Endothelial cell of umbilical vein (primary cell): ENCODE measurements around the gene RAP1GAP2. TPM values are rescaled to one million over a fixed set of nuclear protein-coding genes. Genes with fewer than 3 reads are reported as not detected.

Experiments used
- BruUV-seq: library from RNA; stranded (reverse); fragments of 400-500 nt; replicated peaks from 2 replicates; lab custom pipeline; 2021; lab: Mats Ljungman, UMichigan
- CTCF ChIA-PET: fragments of 300-600, 350-600 bp; sonication (Branson Sonifier 250); formaldehyde crosslinking; loops from one replicate; lab custom pipeline; 2021; ENCODE audit warnings: antibody characterized with exemption, inconsistent platforms; lab: Charles Lee
- POLR2A ChIA-PET: fragments of 300-600, 350-600 bp; sonication (Branson Sonifier 250); formaldehyde crosslinking; loops from one replicate; lab custom pipeline; 2021; ENCODE audit warnings: antibody characterized with exemption, inconsistent platforms; lab: Charles Lee
- DNase-seq: peaks from one replicate; pipeline ENCODE4 v3.0.0-alpha.2; 2011; ENCODE audit warnings: low read depth, low spot score
- FAIRE-seq: peaks from 2 replicates; lab custom pipeline; 2011; peaks lifted over from hg19 to GRCh38; lab: Jason Lieb, UNC
- H2AFZ ChIP-seq: 2 replicates; pipeline ENCODE4 v1.6.0; 2012; ENCODE audit warnings: low read depth, low read length, control low read depth, inconsistent platforms
- H3K27ac ChIP-seq: 2 replicates; pipeline ENCODE4 v1.5.1; 2011; ENCODE audit warnings: low read depth, mild to moderate bottlenecking, control low read depth, low read length, moderate library complexity; ENCODE audit not compliant: insufficient read depth
- H3K27me3 ChIP-seq, 2 experiments: 2 replicates each; pipeline versions ENCODE4 v1.6.0 to v1.6.1; 2011; ENCODE audit warnings: low read length in 2 of 2, mixed read lengths in 1 of 2; ENCODE audit not compliant: control insufficient read depth in 2 of 2, insufficient read depth in 2 of 2
- H3K36me3 ChIP-seq, 2 experiments: 2 replicates in 1 of 2; 3 replicates in 1 of 2; pipeline ENCODE4 v1.5.1; 2011; ENCODE audit warnings: low read length in 2 of 2, mild to moderate bottlenecking in 1 of 2, moderate library complexity in 1 of 2; ENCODE audit not compliant: control insufficient read depth in 2 of 2, insufficient read depth in 2 of 2; ENCODE audit errors: extremely low read depth in 1 of 2
- H3K4me1 ChIP-seq: 3 replicates; pipeline ENCODE4 v1.5.1; 2011; ENCODE audit warnings: mild to moderate bottlenecking, low read length; ENCODE audit not compliant: control insufficient read depth, insufficient read depth; ENCODE audit errors: extremely low read depth
- H3K4me2 ChIP-seq: 2 replicates; pipeline ENCODE4 v1.6.1; 2011; ENCODE audit warnings: low read length, control low read depth, mixed read lengths; ENCODE audit not compliant: insufficient read depth
- H3K4me3 ChIP-seq, 3 experiments: fragments of 200-600 bp in 1 of 3; sonication (generic), shearing (Covaris generic) in 1 of 3; replicated peaks in 1 of 3; 2 replicates each; pipeline ENCODE4 v1.5.1; 2011 to 2016; ENCODE audit warnings: control low read depth in 3 of 3, low read length in 3 of 3, mild to moderate bottlenecking in 2 of 3, inconsistent platforms in 1 of 3, low read depth in 1 of 3, moderate library complexity in 1 of 3; ENCODE audit not compliant: insufficient read depth in 1 of 3
- H3K79me2 ChIP-seq: 2 replicates; pipeline ENCODE4 v1.6.0; 2012; ENCODE audit warnings: low read length, inconsistent platforms; ENCODE audit not compliant: control insufficient read depth, insufficient read depth
- H3K9ac ChIP-seq: replicated peaks from 2 replicates; pipeline ENCODE3; 2011; ENCODE audit warnings: low read length, control low read depth; ENCODE audit not compliant: insufficient read depth; ENCODE audit errors: extremely low read depth
- H3K9me1 ChIP-seq: replicated peaks from 3 replicates; pipeline ENCODE4 v1.6.0; 2011; ENCODE audit warnings: mild to moderate bottlenecking, low read length; ENCODE audit not compliant: control insufficient read depth, insufficient read depth; ENCODE audit errors: extremely low read depth
- H3K9me3 ChIP-seq: replicated peaks from 2 replicates; pipeline ENCODE4 v1.5.1; 2012; ENCODE audit warnings: low read length, inconsistent platforms; ENCODE audit not compliant: control insufficient read depth, insufficient read depth
- H4K20me1 ChIP-seq: replicated peaks from 2 replicates; pipeline ENCODE3; 2011; ENCODE audit warnings: mild to moderate bottlenecking, low read length; ENCODE audit not compliant: control insufficient read depth, insufficient read depth; ENCODE audit errors: extremely low read depth
- CTCF ChIP-seq, 2 donors: IDR thresholded peaks; 1 replicate in 1 of 2; 2 replicates in 1 of 2; pipeline ENCODE4 v1.5.1; 2011; ENCODE audit warnings: low read length in 2 of 2, mild to moderate bottlenecking in 2 of 2, moderate library complexity in 2 of 2, control low read depth in 1 of 2, inconsistent platforms in 1 of 2, low read depth in 1 of 2; ENCODE audit not compliant: insufficient read depth in 1 of 2; ENCODE audit errors: extremely low read depth in 1 of 2
- EZH2 ChIP-seq: IDR thresholded peaks from 2 replicates; pipeline ENCODE4 v1.6.1; 2012; ENCODE audit warnings: borderline replicate concordance, low read depth, mild to moderate bottlenecking, moderate library complexity, low read length, inconsistent platforms; ENCODE audit not compliant: severe bottlenecking
- FOS ChIP-seq: IDR thresholded peaks from 2 replicates; pipeline ENCODE4 v1.6.1; 2011; ENCODE audit warnings: mild to moderate bottlenecking, low read length, moderate library complexity, borderline replicate concordance; ENCODE audit not compliant: insufficient read depth
- MYC ChIP-seq: IDR thresholded peaks from one replicate; pipeline ENCODE4 v1.6.1; 2011; ENCODE audit warnings: mild to moderate bottlenecking, low read depth, low read length
- dilution Hi-C: fragments of 300-500 bp; cut with MboI; formaldehyde crosslinking; loops from one replicate; pipeline ENCODE4 v1.15.0; 2019; ENCODE audit warnings: low sequenced_read_pairs; ENCODE audit not compliant: extremely low pct_ligation_motif_present
- intact Hi-C: fragments of 100-400 bp; cut with micrococcal nuclease; formaldehyde crosslinking; loops from one replicate; pipeline ENCODE4 v1.10.0; 2022
- polyA plus RNA-seq, 4 experiments: library from polyadenylated mRNA; depleted of rRNA in 3 of 4; stranded (reverse) in 3 of 4; unstranded in 1 of 4; fragments of >200 nt; gene quantifications; 2 replicates each; pipeline versions ENCODE4 v1.2.1 to v1.2.3, GENCODE V29; 2011 to 2012; ENCODE audit warnings: missing spikeins in 1 of 4
- total RNA-seq: library from RNA; stranded (reverse); gene quantifications from 2 replicates; pipeline ENCODE4 v1.2.3, GENCODE V29; 2021

RAP1GAP2 gene
- total and polyA plus RNA-seq, 2 donors (not counting 3 experiments of a cell fraction or from before 2014, with no cell fraction given), result 1.4 to 3.6 TPM

DNA sequence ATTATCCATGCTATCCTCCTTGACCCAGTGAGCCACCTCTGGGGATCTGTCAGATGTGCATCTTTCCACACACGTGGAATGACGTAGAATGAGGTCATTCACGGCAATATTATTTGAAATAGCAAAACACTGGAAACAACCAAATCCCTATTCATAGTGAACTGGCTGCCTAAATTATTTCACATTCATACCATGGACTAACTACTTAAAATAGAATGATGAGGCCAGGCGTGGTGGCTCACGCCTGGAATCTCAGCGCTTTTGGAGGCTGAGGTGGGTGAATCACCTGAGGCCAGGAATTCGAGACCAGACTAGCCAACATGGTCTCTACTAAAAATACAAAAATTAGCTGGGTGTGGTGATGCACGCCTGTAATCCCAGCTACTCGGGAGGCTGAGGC is 75.5 kb downstream of the RAP1GAP2 start:
- intact Hi-C loops (no loop called here), dilution Hi-C loops (no loop called here)
- no peak overlapping the region for H3K27ac ChIP-seq
- no peaks in the 10 kb centered on the region for H3K36me3 ChIP-seq
- POLR2A ChIA-PET, result interaction anchor here (0.7 kb wide), 1 partner anchor 435 kb away, joined by 5 read pairs; no protein-coding TSS in a partner anchor
- no peaks in the 10 kb centered on the region for H3K4me1 ChIP-seq
- H3K27me3 ChIP-seq, result peaks cover 0 to 4% of the 10 kb centered on the region in 2 experiments
- H2AFZ ChIP-seq, result no peak overlapping the region
- H3K4me3 ChIP-seq, result no peak overlapping the region
- H3K9me3 ChIP-seq, result no peaks in the 10 kb centered on the region
- no peak for FAIRE-seq
- BruUV-seq, result no TSS peak
- no peak for DNase-seq
- no peaks in the 10 kb centered on the region for H3K79me2 ChIP-seq
- no peak overlapping the region for H3K9ac ChIP-seq
- TF ChIP-seq MYC, result no peak
- TF ChIP-seq EZH2, result no peak
- TF ChIP-seq CTCF (IDR thresholded peaks at IDR 0.05; ENCODE audit: extremely low read depth in 1 of 2, insufficient read depth in 1 of 2, low read depth in 1 of 2, low read length in 2 of 2), result no peak
- H4K20me1 ChIP-seq, result no peaks in the 10 kb centered on the region
- CTCF ChIA-PET, result interaction anchor here (1.0 to 1.6 kb wide), 2 partner anchors 20 to 141 kb away, joined by 3 to 5 read pairs; no protein-coding TSS in a partner anchor
- H3K4me2 ChIP-seq, result no peak overlapping the region
- H3K9me1 ChIP-seq, result no peaks in the 10 kb centered on the region

DNA sequence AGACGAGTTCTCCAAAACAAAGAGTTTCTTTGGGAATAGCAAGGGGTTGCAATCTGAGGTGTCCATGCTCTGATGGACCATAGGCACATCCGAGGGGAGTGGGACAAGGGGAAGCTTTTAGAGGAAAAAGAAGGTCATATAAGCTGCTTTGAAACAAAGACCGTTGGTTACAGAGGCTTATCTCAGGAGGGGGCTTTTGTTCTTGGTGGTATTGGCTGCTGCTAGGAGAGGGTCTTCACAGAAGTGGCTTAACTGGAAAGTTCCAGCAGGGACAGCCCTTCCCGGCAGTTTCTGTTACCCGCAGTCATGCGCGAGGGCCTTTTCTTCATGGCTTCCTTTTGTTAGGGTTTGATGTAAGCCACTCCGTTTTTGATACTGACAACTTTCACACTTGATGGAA is 76.0 kb downstream of the RAP1GAP2 start:
- no peaks in the 10 kb centered on the region for H3K4me1 ChIP-seq
- no peaks in the 10 kb centered on the region for H3K9me1 ChIP-seq
- peaks cover 0 to 4% of the 10 kb centered on the region in 2 experiments for H3K27me3 ChIP-seq
- H3K9me3 ChIP-seq, result no peaks in the 10 kb centered on the region
- no peak for FAIRE-seq
- H3K4me3 ChIP-seq, result no peak overlapping the region
- ChIA-PET CTCF (interaction anchor here (1.6 kb wide), 1 partner anchor 141 kb away, joined by 5 read pairs; no protein-coding TSS in a partner anchor), POLR2A (interaction anchor here (0.6 to 0.7 kb wide), 2 partner anchors 40 to 435 kb away, joined by 5 to 8 read pairs; no protein-coding TSS in a partner anchor)
- intact Hi-C loops, result no loop called here
- TF ChIP-seq FOS (no peak), EZH2 (peak; percentile 25)
- no peak overlapping the region for H2AFZ ChIP-seq
- BruUV-seq, result no TSS peak
- no peaks in the 10 kb centered on the region for H3K36me3 ChIP-seq
- H4K20me1 ChIP-seq, result no peaks in the 10 kb centered on the region
- H3K79me2 ChIP-seq, result no peaks in the 10 kb centered on the region
- H3K4me2 ChIP-seq, result no peak overlapping the region
- no peak for DNase-seq
- H3K27ac ChIP-seq, result no peak overlapping the region
- no peak overlapping the region for H3K9ac ChIP-seq
- dilution Hi-C loops, result no loop called here
